ENCODE measurements around the gene SSR1. TPM values are rescaled to one million over a fixed set of nuclear protein-coding genes. Genes with fewer than 3 reads are reported as not detected.

Gene SSR1
- total and polyA plus RNA-seq, 2 donors (not counting 1 experiment from before 2014, with no cell fraction given): 65.6 to 237 TPM

DNA sequence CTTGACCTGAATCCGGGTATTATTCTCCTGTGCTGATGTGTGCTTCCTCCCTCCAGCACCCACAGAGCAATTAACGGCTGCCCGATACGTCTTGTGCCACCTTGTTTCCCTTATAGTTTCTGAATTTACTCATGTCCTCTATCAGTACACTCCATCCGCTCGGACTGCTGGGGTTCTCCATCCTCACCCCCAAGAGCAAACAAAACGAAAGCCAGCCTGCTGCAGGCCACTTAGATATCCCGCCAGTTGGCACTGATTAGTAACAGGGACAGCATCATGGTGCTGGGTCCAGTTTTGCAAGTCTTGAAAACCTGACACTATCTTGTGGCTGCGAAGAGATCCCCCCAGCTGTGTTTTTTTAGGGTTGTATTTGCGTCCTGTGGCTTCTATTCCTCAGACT lies 71.8 kb downstream of the SSR1 start:
- Histone ChIP-seq H3K9me3 (ENCODE audit: control insufficient read depth, insufficient read depth, low read depth, low read length) (no peaks in the 10 kb centered on the region), H3K4me2 (ENCODE audit: extremely low read depth, insufficient read depth, low read length) (no peak overlapping the region), H4K20me1 (ENCODE audit: control insufficient read depth, extremely low read depth, insufficient read depth, low read length) (no peaks in the 10 kb centered on the region), H3K27me3 (ENCODE audit: control insufficient read depth, insufficient read depth, low read length) (no peaks in the 10 kb centered on the region), H3K79me2 (ENCODE audit: control insufficient read depth, insufficient read depth, low read length) (peaks cover 10% of the 10 kb centered on the region), H3K4me3 (replicated peaks in 1 of 4; ENCODE audit: control extremely low read depth in 1 of 4, insufficient read depth in 1 of 4, low read depth in 3 of 4, low read length in 4 of 4) (no peak overlapping the region), H3K4me1 (ENCODE audit: control insufficient read depth, extremely low read depth, insufficient read depth, low read length) (peaks cover 3% of the 10 kb centered on the region), H3K9ac (ENCODE audit: insufficient read depth, low read length) (no peak overlapping the region), H3K36me3 (ENCODE audit: control insufficient read depth, insufficient read depth, low read length) (peaks cover 10% of the 10 kb centered on the region), H3K27ac (ENCODE audit: insufficient read depth, low read length) (no peak overlapping the region), H2AFZ (ENCODE audit: low read length) (no peak overlapping the region)
- TF ChIP-seq, protein P1, sequence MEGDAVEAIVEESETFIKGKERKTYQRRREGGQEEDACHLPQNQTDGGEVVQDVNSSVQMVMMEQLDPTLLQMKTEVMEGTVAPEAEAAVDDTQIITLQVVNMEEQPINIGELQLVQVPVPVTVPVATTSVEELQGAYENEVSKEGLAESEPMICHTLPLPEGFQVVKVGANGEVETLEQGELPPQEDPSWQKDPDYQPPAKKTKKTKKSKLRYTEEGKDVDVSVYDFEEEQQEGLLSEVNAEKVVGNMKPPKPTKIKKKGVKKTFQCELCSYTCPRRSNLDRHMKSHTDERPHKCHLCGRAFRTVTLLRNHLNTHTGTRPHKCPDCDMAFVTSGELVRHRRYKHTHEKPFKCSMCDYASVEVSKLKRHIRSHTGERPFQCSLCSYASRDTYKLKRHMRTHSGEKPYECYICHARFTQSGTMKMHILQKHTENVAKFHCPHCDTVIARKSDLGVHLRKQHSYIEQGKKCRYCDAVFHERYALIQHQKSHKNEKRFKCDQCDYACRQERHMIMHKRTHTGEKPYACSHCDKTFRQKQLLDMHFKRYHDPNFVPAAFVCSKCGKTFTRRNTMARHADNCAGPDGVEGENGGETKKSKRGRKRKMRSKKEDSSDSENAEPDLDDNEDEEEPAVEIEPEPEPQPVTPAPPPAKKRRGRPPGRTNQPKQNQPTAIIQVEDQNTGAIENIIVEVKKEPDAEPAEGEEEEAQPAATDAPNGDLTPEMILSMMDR (conservative IDR thresholded peaks at IDR 0.05 in 1 of 2, IDR thresholded peaks at IDR 0.05 in 1 of 2; ENCODE audit: low read depth in 1 of 2, low read length in 2 of 2): no peak
- no peak for TF ChIP-seq EZH2 (IDR thresholded peaks at IDR 0.05; ENCODE audit: low read length, missing control alignments)
- DNase-seq (ENCODE audit: low read depth in 2 of 2): no peak

DNA sequence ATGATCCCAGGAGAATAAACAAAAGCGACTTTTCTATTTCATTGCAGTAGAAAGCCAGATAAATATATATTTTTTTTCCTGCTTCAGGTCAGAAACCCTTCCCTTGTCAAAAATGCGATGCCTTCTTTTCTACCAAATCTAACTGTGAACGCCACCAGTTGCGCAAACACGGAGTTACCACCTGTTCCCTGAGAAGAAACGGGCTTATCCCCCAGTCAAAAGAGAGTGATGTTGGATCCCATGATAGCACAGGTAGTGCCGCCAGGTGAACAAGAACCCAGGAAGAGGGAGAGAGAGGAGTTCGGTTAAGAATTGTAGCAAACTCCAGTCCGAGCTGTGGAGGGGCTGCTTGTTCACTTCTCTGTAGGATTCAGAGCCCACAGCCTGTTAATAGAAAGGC lies 72.6 kb downstream of the SSR1 start:
- Histone ChIP-seq H3K79me2 (ENCODE audit: control insufficient read depth, insufficient read depth, low read length) (peaks cover 10% of the 10 kb centered on the region), H3K4me3 (replicated peaks in 1 of 4; ENCODE audit: control extremely low read depth in 1 of 4, insufficient read depth in 1 of 4, low read depth in 3 of 4, low read length in 4 of 4) (no peak overlapping the region), H3K4me2 (ENCODE audit: extremely low read depth, insufficient read depth, low read length) (no peak overlapping the region), H3K9ac (ENCODE audit: insufficient read depth, low read length) (no peak overlapping the region), H3K36me3 (ENCODE audit: control insufficient read depth, insufficient read depth, low read length) (peaks cover 9% of the 10 kb centered on the region), H3K4me1 (ENCODE audit: control insufficient read depth, extremely low read depth, insufficient read depth, low read length) (peaks cover 3% of the 10 kb centered on the region), H3K27ac (ENCODE audit: insufficient read depth, low read length) (no peak overlapping the region), H3K9me3 (ENCODE audit: control insufficient read depth, insufficient read depth, low read depth, low read length) (no peaks in the 10 kb centered on the region), H3K27me3 (ENCODE audit: control insufficient read depth, insufficient read depth, low read length) (no peaks in the 10 kb centered on the region), H4K20me1 (ENCODE audit: control insufficient read depth, extremely low read depth, insufficient read depth, low read length) (no peaks in the 10 kb centered on the region), H2AFZ (ENCODE audit: low read length) (no peak overlapping the region)
- TF ChIP-seq, protein P1 (conservative IDR thresholded peaks at IDR 0.05 in 1 of 2, IDR thresholded peaks at IDR 0.05 in 1 of 2; ENCODE audit: low read depth in 1 of 2, low read length in 2 of 2): no peak
- no peak for TF ChIP-seq EZH2 (IDR thresholded peaks at IDR 0.05; ENCODE audit: low read length, missing control alignments)
- no peak for DNase-seq (ENCODE audit: low read depth in 2 of 2)

DNA sequence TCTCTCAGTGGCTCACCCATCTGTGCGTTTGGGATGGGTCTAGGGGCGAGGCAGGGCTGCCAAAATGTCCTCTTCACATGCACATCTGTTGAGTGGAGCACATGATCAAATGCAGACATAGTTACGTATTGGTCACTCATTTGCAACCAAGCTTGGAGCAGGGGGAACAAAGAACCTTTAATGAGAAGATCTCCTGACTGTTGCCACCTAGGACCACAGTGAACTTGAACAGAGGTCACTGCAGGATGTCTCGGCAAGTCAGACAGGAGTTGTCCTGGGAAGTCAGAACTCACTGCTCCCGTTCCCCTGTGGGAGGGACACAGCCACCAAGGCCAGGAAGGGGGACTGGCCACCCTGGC lies 73.4 kb downstream of the SSR1 start:
- Histone ChIP-seq H2AFZ (ENCODE audit: low read length) (no peak overlapping the region), H3K27me3 (ENCODE audit: control insufficient read depth, insufficient read depth, low read length) (no peaks in the 10 kb centered on the region), H4K20me1 (ENCODE audit: control insufficient read depth, extremely low read depth, insufficient read depth, low read length) (no peaks in the 10 kb centered on the region), H3K9me3 (ENCODE audit: control insufficient read depth, insufficient read depth, low read depth, low read length) (no peaks in the 10 kb centered on the region), H3K4me1 (ENCODE audit: control insufficient read depth, extremely low read depth, insufficient read depth, low read length) (peaks cover 3% of the 10 kb centered on the region), H3K4me3 (replicated peaks in 1 of 4; ENCODE audit: control extremely low read depth in 1 of 4, insufficient read depth in 1 of 4, low read depth in 3 of 4, low read length in 4 of 4) (no peak overlapping the region), H3K36me3 (ENCODE audit: control insufficient read depth, insufficient read depth, low read length) (peaks cover 9% of the 10 kb centered on the region), H3K4me2 (ENCODE audit: extremely low read depth, insufficient read depth, low read length) (no peak overlapping the region), H3K79me2 (ENCODE audit: control insufficient read depth, insufficient read depth, low read length) (peaks cover 8% of the 10 kb centered on the region), H3K27ac (ENCODE audit: insufficient read depth, low read length) (no peak overlapping the region), H3K9ac (ENCODE audit: insufficient read depth, low read length) (no peak overlapping the region)
- no peak for TF ChIP-seq EZH2 (IDR thresholded peaks at IDR 0.05; ENCODE audit: low read length, missing control alignments)
- TF ChIP-seq, protein P1 (conservative IDR thresholded peaks at IDR 0.05 in 1 of 2, IDR thresholded peaks at IDR 0.05 in 1 of 2; ENCODE audit: low read depth in 1 of 2, low read length in 2 of 2): no peak
- DNase-seq (ENCODE audit: low read depth in 2 of 2): no peak
